GM12878 (cell line): ENCODE results near the gene CNGA4. TPM values are rescaled to one million over a fixed set of nuclear protein-coding genes. Genes with fewer than 3 reads are reported as not detected.

Source experiments
- ATAC-seq: fragments of 200-7000 bp; cut with Tn5 transposase; 3 replicates; pipeline ENCODE4 v1.9.1; 2020; ENCODE audit warnings: mild to moderate bottlenecking, moderate library complexity
- BruUV-seq: library from RNA; stranded (reverse); fragments of 400-500 nt; replicated peaks from 2 replicates; lab custom pipeline; 2021; lab: Mats Ljungman, UMichigan
- CTCF ChIA-PET: fragments of 300-600 bp; sonication (Branson Sonifier 250); formaldehyde crosslinking; extraction: SDS; loops from one replicate; lab custom pipeline; 2021; ENCODE audit warnings: inconsistent platforms; lab: Yijun Ruan, JAX
- POLR2A ChIA-PET: fragments of 350-600 bp; formaldehyde crosslinking; extraction: SDS; loops from one replicate; lab custom pipeline; 2021; ENCODE audit warnings: inconsistent platforms; lab: Charles Lee
- RAD21 ChIA-PET: fragments of 300-600 bp; sonication (Branson Sonifier 250); formaldehyde crosslinking; loops from one replicate; lab custom pipeline; 2023; ENCODE audit warnings: antibody characterized with exemption; ENCODE audit not compliant: unreplicated experiment; lab: Charles Lee
- SMC1A ChIA-PET: fragments of 300-600 bp; sonication (Branson Sonifier 250); formaldehyde crosslinking; loops from one replicate; lab custom pipeline; 2023; ENCODE audit not compliant: unreplicated experiment, uncharacterized antibody; lab: Charles Lee
- DNase-seq: peaks from one replicate; pipeline ENCODE4 v3.0.0-alpha.2; 2011; ENCODE audit warnings: low read depth, low spot score
- FAIRE-seq: peaks from 3 replicates; lab custom pipeline; 2011; peaks lifted over from hg19 to GRCh38; lab: Jason Lieb, UNC
- H2AFZ ChIP-seq: 2 replicates; pipeline ENCODE4 v1.6.0; 2011; ENCODE audit warnings: low read depth, low read length, control low read depth; ENCODE audit not compliant: control insufficient read depth
- H3K27ac ChIP-seq: 2 replicates; pipeline ENCODE4 v1.5.1; 2011; ENCODE audit warnings: control low read depth; ENCODE audit not compliant: control insufficient read depth, insufficient read depth
- H3K27me3 ChIP-seq, 2 experiments: replicated peaks in 1 of 2; 2 replicates each; pipeline versions ENCODE4 v1.6.0 to v1.6.1; 2011; ENCODE audit warnings: low read length in 1 of 2; ENCODE audit not compliant: control insufficient read depth in 2 of 2, insufficient read depth in 2 of 2
- H3K36me3 ChIP-seq, 2 experiments: 2 replicates each; pipeline ENCODE4 v1.5.1; 2011; ENCODE audit warnings: low read length in 1 of 2; ENCODE audit not compliant: control insufficient read depth in 2 of 2, insufficient read depth in 2 of 2
- H3K4me1 ChIP-seq: 2 replicates; pipeline ENCODE4 v1.6.1; 2011; ENCODE audit warnings: mild to moderate bottlenecking, low read length, moderate library complexity, mixed read lengths; ENCODE audit not compliant: control insufficient read depth, insufficient read depth
- H3K4me2 ChIP-seq: 2 replicates; pipeline ENCODE4 v1.6.0; 2011; ENCODE audit warnings: control low read depth; ENCODE audit not compliant: control insufficient read depth, insufficient read depth
- H3K4me3 ChIP-seq: fragments of 200-600 bp; sonication (generic); 2 replicates; pipeline ENCODE4 v1.5.1; 2016
- H3K79me2 ChIP-seq: 2 replicates; pipeline ENCODE4 v1.6.0; 2011; ENCODE audit warnings: low read length; ENCODE audit not compliant: control insufficient read depth, insufficient read depth
- H3K9ac ChIP-seq: 2 replicates; pipeline ENCODE4 v1.8.0; 2011; ENCODE audit warnings: low read length, control low read depth, mixed read lengths; ENCODE audit not compliant: control insufficient read depth, insufficient read depth
- H3K9me3 ChIP-seq: replicated peaks from 3 replicates; pipeline ENCODE4 v1.5.1; 2011; ENCODE audit warnings: mild to moderate bottlenecking, low read length; ENCODE audit not compliant: control insufficient read depth, insufficient read depth
- H4K20me1 ChIP-seq: 2 replicates; pipeline ENCODE4 v1.6.0; 2011; ENCODE audit not compliant: control insufficient read depth, insufficient read depth
- ASH2L ChIP-seq: fragments of 300-600, 200-600 bp; sonication (generic); IDR thresholded peaks from 2 replicates; pipeline ENCODE4 v1.6.1; 2017; ENCODE audit warnings: low read depth, mild to moderate bottlenecking, borderline replicate concordance
- BACH1 ChIP-seq: fragments of 450-650 bp; IDR thresholded peaks from 2 replicates; pipeline ENCODE4 v1.6.1; 2017; ENCODE audit warnings: mild to moderate bottlenecking, borderline replicate concordance
- CEBPB ChIP-seq, 2 experiments: fragments of 150-350 bp in 1 of 2; IDR thresholded peaks; 2 replicates each; pipeline ENCODE4 v1.6.1; 2012 to 2014; ENCODE audit warnings: low read depth in 2 of 2, low read length in 2 of 2, borderline replicate concordance in 1 of 2, inconsistent platforms in 1 of 2
- EGR1 ChIP-seq, 2 experiments: IDR thresholded peaks; 1 replicate in 1 of 2; 2 replicates in 1 of 2; pipeline ENCODE4 v1.6.1; 2011 to 2012; ENCODE audit warnings: low read depth in 2 of 2, low read length in 2 of 2, borderline replicate concordance in 1 of 2, mild to moderate bottlenecking in 1 of 2, moderate library complexity in 1 of 2
- HDGF ChIP-seq: fragments of 450-650 bp; IDR thresholded peaks from 2 replicates; pipeline ENCODE4 v1.6.1; 2016; ENCODE audit warnings: antibody characterized with exemption
- JUND ChIP-seq: IDR thresholded peaks from 2 replicates; pipeline ENCODE4 v1.6.1; 2012; ENCODE audit warnings: low read depth, mild to moderate bottlenecking, low read length, improper control_type of control experiment, moderate library complexity
- LARP7 ChIP-seq: fragments of 450-650 bp; IDR thresholded peaks from 2 replicates; pipeline ENCODE4 v1.6.1; 2017; ENCODE audit warnings: mild to moderate bottlenecking
- MEF2A ChIP-seq: IDR thresholded peaks from 2 replicates; pipeline ENCODE4 v1.6.1; 2011; ENCODE audit warnings: low read depth, mild to moderate bottlenecking, low read length, moderate library complexity; ENCODE audit not compliant: insufficient read depth
- SIN3A ChIP-seq: IDR thresholded peaks from 2 replicates; pipeline ENCODE4 v1.6.1; 2012; ENCODE audit warnings: low read depth, low read length, improper control_type of control experiment
- SUZ12 ChIP-seq: fragments of 200-600 bp; sonication (generic); IDR thresholded peaks from one replicate; pipeline ENCODE4 v1.6.1; 2018; ENCODE audit warnings: antibody characterized with exemption, mild to moderate bottlenecking; ENCODE audit not compliant: unreplicated experiment
- TARDBP ChIP-seq: IDR thresholded peaks from 2 replicates; pipeline ENCODE4 v1.6.1; 2016; ENCODE audit warnings: borderline replicate concordance
- TCF12 ChIP-seq: IDR thresholded peaks from 2 replicates; pipeline ENCODE4 v1.6.1; 2011; ENCODE audit warnings: low read depth, mild to moderate bottlenecking, low read length
- ZNF217 ChIP-seq: fragments of 450-650 bp; IDR thresholded peaks from 2 replicates; pipeline ENCODE4 v1.6.1; 2017; ENCODE audit warnings: antibody characterized with exemption, mild to moderate bottlenecking
- ZNF274 ChIP-seq: IDR thresholded peaks from one replicate; pipeline ENCODE4 v1.8.0; 2011; ENCODE audit not compliant: insufficient read length, insufficient read depth
- WGBS: methylation state at CpG from one replicate; pipeline ENCODE4 v1.1.6; 2016; ENCODE audit warnings: low lambda C conversion rate; ENCODE audit not compliant: insufficient replicate concordance, insufficient coverage; ENCODE audit errors: missing lambda C conversion rate; 5-methylcytosine and 5-hydroxymethylcytosine counted together
- in situ Hi-C: fragments of 300-500 bp; cut with MboI; formaldehyde crosslinking; loops from 9 replicates; pipeline ENCODE4 v1.14.3; 2018; ENCODE audit warnings: mixed read lengths
- intact Hi-C: fragments of 100-400 bp; cut with micrococcal nuclease; formaldehyde crosslinking; loops from one replicate; pipeline ENCODE4 v1.14.2; 2022; ENCODE audit not compliant: unreplicated experiment
- polyA plus RNA-seq, 11 experiments: library from polyadenylated mRNA; depleted of rRNA in 4 of 11; unstranded in 6 of 11; stranded (reverse) in 5 of 11; fragments of >200 nt; fragmentation: Nextera tagmentation in 4 of 11; fragmentation: Illumina TruSeq in 1 of 11; extraction: Ambion mirVana in 4 of 11; extraction: Trizol in 1 of 11; gene quantifications; 1 replicate in 1 of 11; 2 replicates in 10 of 11; pipeline versions ENCODE4 v1.2.1 to v1.2.3, GENCODE V29; 2011 to 2016; ENCODE audit warnings: inconsistent platforms in 2 of 11, missing spikeins in 2 of 11, low read depth in 1 of 11
- total RNA-seq, 4 experiments: library from RNA; depleted of rRNA in 3 of 4; stranded (reverse); fragments of >200 nt in 3 of 4; fragmentation: Illumina TruSeq in 1 of 4; extraction: Trizol in 1 of 4; gene quantifications; 2 replicates each; pipeline versions ENCODE4 v1.2.1 to v1.2.3, GENCODE V29; 2013 to 2021
- TF ChIP-seq, protein P1 (sequence below): IDR thresholded peaks from 2 replicates; pipeline ENCODE4 v1.6.1; 2012; ENCODE audit warnings: low read depth, low read length, improper control_type of control experiment
- TF ChIP-seq, protein P2 (sequence below): IDR thresholded peaks from 2 replicates; pipeline ENCODE4 v1.6.1; 2011; ENCODE audit warnings: borderline replicate concordance, low read depth, mild to moderate bottlenecking, moderate library complexity, low read length; ENCODE audit not compliant: insufficient read depth, poor library complexity, severe bottlenecking

CNGA4 gene
- total and polyA plus RNA-seq, 10 of the 15 experiments (the other 5 are each of a cell fraction or from before 2014, with no cell fraction given): 0.05 to 0.26 (median 0.07) TPM; not detected in 5

DNA sequence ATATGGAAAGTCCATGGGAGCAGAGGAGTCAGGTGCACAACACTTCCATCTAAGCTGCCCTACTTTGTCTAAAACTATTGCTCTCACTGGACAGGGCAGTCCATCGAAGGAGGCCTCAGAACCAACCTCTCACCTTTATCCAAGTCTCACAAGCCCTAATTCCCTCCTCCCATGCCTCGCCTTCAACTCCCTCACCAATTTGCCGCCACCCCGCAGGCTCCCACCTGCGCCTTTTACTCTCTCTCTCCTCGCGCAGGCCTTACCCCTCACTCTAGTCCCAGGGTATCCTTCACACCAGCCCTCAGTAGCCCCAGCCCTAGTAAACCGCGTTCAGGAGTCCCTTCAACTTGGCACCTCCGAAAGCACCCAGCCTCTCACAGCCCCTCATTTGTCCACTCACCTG lies 4.9 kb upstream of the CNGA4 start:
- Histone ChIP-seq H3K4me3 (peak overlapping the region; percentile 90), H3K4me1 (peaks cover 3% of the 10 kb centered on the region; the same call in 1 of the 2 replicates), H3K4me2 (peak overlapping the region; percentile 70), H3K36me3 (no peaks in the 10 kb centered on the region), H3K9ac (peak overlapping the region; percentile 89), H2AFZ (peak overlapping the region; percentile 96)
- ChIA-PET CTCF (interaction anchor here (1.9 to 6.7 kb wide), 3 partner anchors 13 to 120 kb away, joined by 4 to 55 read pairs (median 6); no protein-coding TSS in a partner anchor), SMC1A (interaction anchor here (0.6 to 4.2 kb wide), 5 partner anchors 15 to 119 kb away, joined by 3 to 12 read pairs (median 3); partner anchors contain the start of gene C11orf42), RAD21 (no interaction called here)
- BruUV-seq: no TSS peak
- intact Hi-C loops: loop anchor here (10.0 kb wide), 2 partner anchors 251 to 511 kb away; partner anchors contain the start of genes ARFIP2 and TIMM10B
- FAIRE-seq (no peak), DNase-seq (no peak)
- WGBS: 0% methylated on average over 10 of the region's 10 CpGs
- TF ChIP-seq TARDBP (no peak), SUZ12 (no peak), ZNF217 (no peak), TCF12 (no peak), JUND (no peak), LARP7 (no peak), CEBPB (IDR thresholded peaks at IDR 0.05; ENCODE audit: borderline replicate concordance in 1 of 2, low read depth in 2 of 2, low read length in 2 of 2) (no peak), ASH2L (no peak), BACH1 (no peak), HDGF (no peak; the same call in 1 of the 2 replicates), EGR1 (IDR thresholded peaks at IDR 0.05; ENCODE audit: borderline replicate concordance in 1 of 2, low read depth in 2 of 2, low read length in 2 of 2) (no peak), ZNF274 (no peak), MEF2A (no peak), SIN3A (no peak)
- TF ChIP-seq, protein P1, sequence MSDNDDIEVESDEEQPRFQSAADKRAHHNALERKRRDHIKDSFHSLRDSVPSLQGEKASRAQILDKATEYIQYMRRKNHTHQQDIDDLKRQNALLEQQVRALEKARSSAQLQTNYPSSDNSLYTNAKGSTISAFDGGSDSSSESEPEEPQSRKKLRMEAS: no peak
- TF ChIP-seq, protein P2, sequence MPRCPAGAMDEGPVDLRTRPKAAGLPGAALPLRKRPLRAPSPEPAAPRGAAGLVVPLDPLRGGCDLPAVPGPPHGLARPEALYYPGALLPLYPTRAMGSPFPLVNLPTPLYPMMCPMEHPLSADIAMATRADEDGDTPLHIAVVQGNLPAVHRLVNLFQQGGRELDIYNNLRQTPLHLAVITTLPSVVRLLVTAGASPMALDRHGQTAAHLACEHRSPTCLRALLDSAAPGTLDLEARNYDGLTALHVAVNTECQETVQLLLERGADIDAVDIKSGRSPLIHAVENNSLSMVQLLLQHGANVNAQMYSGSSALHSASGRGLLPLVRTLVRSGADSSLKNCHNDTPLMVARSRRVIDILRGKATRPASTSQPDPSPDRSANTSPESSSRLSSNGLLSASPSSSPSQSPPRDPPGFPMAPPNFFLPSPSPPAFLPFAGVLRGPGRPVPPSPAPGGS: no peak
- TF ChIP-seq, all 136 proteins: peak for 0
- Histone ChIP-seq H3K27me3 (no peaks in the 10 kb centered on the region), H3K9me3 (no peaks in the 10 kb centered on the region), H4K20me1 (no peaks in the 10 kb centered on the region), H3K27ac (peak overlapping the region; percentile 62), H3K79me2 (peaks cover 20% of the 10 kb centered on the region)
- in situ Hi-C loops: no loop called here
- ATAC-seq: peak; percentile 2
- POLR2A ChIA-PET: interaction anchor here (1.5 to 2.1 kb wide), 2 partner anchors 247 to 374 kb away, joined by 3 to 6 read pairs; partner anchors contain the start of genes ARFIP2 and TIMM10B
